Mucosa of descending colon (tissue), 3 donors: ENCODE data around the gene DLST. TPM values are rescaled to one million over a fixed set of nuclear protein-coding genes. Genes with fewer than 3 reads are reported as not detected.

Source experiments
- ATAC-seq: fragments of 200-7000 bp; cut with Tn5 transposase; one replicate; pipeline ENCODE4 v1.9.1; 2020; ENCODE audit warnings: mild to moderate bottlenecking, moderate library complexity
- DNase-seq, 3 donors: peaks; one replicate each; pipeline ENCODE4 v3.0.0-alpha.2; 2020
- H3K36me3 ChIP-seq: fragments of 200-600 bp; one replicate; pipeline ENCODE4 v1.8.0; 2021; ENCODE audit warnings: low read depth, mild to moderate bottlenecking
- H3K4me1 ChIP-seq: fragments of 200-600 bp; one replicate; pipeline ENCODE4 v1.8.0; 2021; ENCODE audit warnings: low read depth, mild to moderate bottlenecking
- H3K4me3 ChIP-seq: fragments of 200-600 bp; one replicate; pipeline ENCODE4 v1.8.0; 2021; ENCODE audit warnings: mild to moderate bottlenecking
- H3K9me3 ChIP-seq: fragments of 200-600 bp; one replicate; pipeline ENCODE4 v1.8.0; 2021; ENCODE audit warnings: mild to moderate bottlenecking
- intact Hi-C, 2 donors: fragments of 100-400 bp; cut with DNase I in 1 of 2; cut with micrococcal nuclease in 1 of 2; formaldehyde crosslinking; loops; one replicate each; pipeline versions ENCODE4 v1.11.0 to v1.11.1; 2022; cut with DNase I, micrococcal nuclease
- total RNA-seq, 3 donors: library from RNA; stranded (reverse); fragmentation: NEBNext Ultra II Directional in 2 of 3; extraction: Animal tissue kit (Norgen Biotek cat#: 25700) in 2 of 3; gene quantifications; one replicate each; pipeline versions ENCODE4 v1.2.1 to v1.2.4, GENCODE V29; 2021 to 2023
- TF ChIP-seq, protein P1 (sequence below): fragments of 200-600 bp; IDR thresholded peaks from one replicate; pipeline ENCODE4 v1.8.0; 2022; ENCODE audit warnings: antibody characterized with exemption, mild to moderate bottlenecking
- donor health status: DM: no; HTN: no; CAD: no; lungs with moderate emphysema.
- donor health status: DM: no; HTN: no; CAD: no.
- donor health status: DM: no; HTN: yes; CAD: no.

Gene DLST
- total RNA-seq, 3 donors from 2014 or later: 106 to 125 (median 121) TPM

DNA sequence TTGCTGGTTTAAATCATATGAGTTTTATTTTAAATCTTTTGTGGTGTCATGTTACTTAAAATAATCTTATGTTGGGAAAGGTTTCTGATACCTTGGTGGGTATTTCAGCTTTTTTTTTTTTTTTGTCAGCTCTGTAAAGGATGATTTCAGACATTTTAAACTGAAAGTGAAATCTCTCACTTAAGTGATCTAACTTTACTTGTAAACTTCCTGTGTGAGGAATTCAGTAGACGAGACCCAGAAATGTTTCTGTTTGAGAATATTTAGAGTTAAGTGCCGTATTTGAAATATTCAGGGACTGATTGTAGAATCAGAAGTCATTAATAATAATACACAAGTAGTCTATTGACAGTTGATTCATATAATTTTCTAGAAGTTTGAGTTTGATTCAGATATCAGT, 43.5 kb upstream of the DLST start:
- H3K4me3 ChIP-seq: no peak overlapping the region
- intact Hi-C loops: no loop called here
- no peaks in the 10 kb centered on the region for H3K9me3 ChIP-seq
- TF ChIP-seq, protein P1, sequence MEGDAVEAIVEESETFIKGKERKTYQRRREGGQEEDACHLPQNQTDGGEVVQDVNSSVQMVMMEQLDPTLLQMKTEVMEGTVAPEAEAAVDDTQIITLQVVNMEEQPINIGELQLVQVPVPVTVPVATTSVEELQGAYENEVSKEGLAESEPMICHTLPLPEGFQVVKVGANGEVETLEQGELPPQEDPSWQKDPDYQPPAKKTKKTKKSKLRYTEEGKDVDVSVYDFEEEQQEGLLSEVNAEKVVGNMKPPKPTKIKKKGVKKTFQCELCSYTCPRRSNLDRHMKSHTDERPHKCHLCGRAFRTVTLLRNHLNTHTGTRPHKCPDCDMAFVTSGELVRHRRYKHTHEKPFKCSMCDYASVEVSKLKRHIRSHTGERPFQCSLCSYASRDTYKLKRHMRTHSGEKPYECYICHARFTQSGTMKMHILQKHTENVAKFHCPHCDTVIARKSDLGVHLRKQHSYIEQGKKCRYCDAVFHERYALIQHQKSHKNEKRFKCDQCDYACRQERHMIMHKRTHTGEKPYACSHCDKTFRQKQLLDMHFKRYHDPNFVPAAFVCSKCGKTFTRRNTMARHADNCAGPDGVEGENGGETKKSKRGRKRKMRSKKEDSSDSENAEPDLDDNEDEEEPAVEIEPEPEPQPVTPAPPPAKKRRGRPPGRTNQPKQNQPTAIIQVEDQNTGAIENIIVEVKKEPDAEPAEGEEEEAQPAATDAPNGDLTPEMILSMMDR: no peak
- DNase-seq (no peak), ATAC-seq (no peak)
- H3K4me1 ChIP-seq: no peaks in the 10 kb centered on the region
- H3K36me3 ChIP-seq: no peaks in the 10 kb centered on the region

DNA sequence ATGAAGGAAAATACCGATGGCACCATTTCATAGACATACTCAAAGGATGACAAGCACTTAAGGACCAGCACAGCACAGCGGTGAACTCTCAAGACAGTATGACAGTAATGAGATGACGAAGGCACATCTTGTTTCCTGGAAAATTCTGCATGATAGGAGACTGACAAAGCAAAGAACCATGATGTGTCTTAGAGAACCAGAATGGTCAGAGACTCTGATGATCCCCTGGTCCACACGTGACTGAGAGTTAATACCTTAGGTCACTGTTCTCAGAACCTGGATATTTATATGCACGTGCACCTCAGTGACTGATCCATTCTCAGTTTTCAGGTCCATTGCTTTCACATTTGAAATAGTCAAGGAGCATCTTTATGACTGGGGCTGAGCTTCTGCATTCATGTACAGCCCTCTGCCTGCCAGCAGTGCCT, 41.1 kb upstream of the DLST start:
- intact Hi-C loops: no loop called here
- ATAC-seq (peak; percentile 35), DNase-seq (no peak)
- Histone ChIP-seq H3K4me1 (no peaks in the 10 kb centered on the region), H3K36me3 (no peaks in the 10 kb centered on the region), H3K9me3 (no peaks in the 10 kb centered on the region), H3K4me3 (no peak overlapping the region)
- TF ChIP-seq, protein P1: no peak

DNA sequence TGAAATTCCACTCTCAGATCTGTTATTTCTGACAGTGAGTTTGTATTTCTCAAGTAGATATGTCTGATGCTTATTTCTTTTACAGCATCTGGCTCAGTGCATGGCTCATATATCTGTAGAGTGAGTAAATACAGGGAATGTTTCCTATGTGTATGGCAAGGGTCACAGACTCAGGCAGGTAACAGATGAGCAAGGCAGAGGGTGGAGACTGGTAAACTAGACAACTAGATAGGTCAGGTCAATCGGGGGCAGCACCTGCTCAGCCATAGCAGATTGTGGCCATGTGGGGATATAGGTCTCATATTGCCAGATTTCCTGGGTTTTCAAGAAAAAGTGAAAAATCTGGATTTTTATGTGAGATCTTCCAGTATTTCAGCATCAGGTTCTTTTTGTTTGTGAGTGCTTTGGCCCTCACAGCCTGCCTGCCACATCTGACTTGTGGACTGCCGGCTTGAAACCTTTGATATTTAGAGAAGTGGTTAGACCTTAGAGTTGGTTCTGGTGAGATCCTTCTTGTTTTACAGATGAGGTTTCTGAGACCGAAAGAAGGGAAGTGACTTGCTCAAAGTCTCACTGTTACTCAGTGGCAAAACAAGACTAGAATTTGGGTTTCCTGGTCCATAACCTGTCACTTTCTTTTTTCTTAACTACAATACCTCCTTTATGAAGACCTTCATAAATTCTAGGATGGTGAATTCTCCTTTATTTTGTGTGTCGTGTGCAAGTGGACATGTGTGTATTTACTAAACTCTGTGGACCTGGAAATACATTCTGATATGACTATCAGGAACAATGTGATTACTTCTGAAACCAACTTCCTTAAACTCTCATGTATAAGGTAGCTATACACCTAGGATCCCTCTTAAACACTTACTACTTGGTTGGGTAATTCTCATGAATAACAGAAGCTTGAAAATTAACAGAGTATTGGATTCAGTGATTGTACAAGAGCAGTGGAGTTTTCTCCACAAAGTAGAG, 40.2 kb upstream of the DLST start:
- H3K9me3 ChIP-seq: no peaks in the 10 kb centered on the region
- TF ChIP-seq, protein P1: no peak
- no peaks in the 10 kb centered on the region for H3K36me3 ChIP-seq
- no peak for DNase-seq
- intact Hi-C loops: no loop called here
- H3K4me3 ChIP-seq: no peak overlapping the region
- ATAC-seq: peak; percentile 68
- H3K4me1 ChIP-seq: no peaks in the 10 kb centered on the region

DNA sequence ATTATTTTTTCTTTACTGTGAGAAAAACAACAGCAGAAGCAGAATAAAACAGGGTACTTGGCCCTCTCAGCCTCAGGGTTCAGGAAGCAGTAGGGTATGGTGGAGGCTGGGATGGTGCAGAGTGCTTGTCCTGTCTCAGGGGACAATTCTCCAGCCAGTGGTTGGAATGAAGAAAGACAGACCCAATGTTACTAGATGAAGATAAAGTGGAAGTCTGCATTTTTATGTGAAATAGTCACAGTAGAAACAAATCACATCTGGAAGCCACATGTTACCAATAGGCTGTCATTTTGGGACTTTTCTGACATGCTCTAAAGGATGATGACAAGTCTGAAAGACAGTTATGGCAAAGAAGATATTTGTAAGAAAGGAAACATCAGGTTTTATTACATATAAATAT, 38.1 kb upstream of the DLST start:
- ATAC-seq (no peak), DNase-seq (no peak)
- no peaks in the 10 kb centered on the region for H3K4me1 ChIP-seq
- TF ChIP-seq, protein P1: no peak
- intact Hi-C loops: no loop called here
- no peaks in the 10 kb centered on the region for H3K9me3 ChIP-seq
- H3K4me3 ChIP-seq: no peak overlapping the region
- H3K36me3 ChIP-seq: no peaks in the 10 kb centered on the region

DNA sequence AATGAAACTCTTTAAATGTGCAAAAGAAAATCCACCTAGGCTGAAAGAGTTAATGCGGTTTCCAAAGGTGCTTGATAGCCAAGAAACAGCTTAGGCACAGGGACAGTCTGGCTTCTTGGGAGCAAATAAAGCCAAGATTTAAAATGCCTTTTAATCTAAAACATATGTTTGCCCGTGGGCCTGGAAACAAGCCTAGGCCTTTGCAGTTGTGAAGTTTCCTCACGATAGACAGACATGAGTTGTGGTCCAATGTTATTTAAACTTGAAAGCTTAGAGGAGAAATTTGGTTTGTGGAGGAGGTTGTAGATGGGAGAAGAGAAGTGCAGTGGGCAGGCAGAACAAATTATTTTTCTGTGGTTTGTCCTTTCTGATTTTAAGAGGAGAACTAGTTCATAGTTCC, 35.5 kb upstream of the DLST start:
- H3K4me1 ChIP-seq: no peaks in the 10 kb centered on the region
- intact Hi-C loops: no loop called here
- ATAC-seq: no peak

More for the DNA sequence above, 35.5 kb upstream of the DLST start:
- H3K36me3 ChIP-seq: no peaks in the 10 kb centered on the region
- H3K9me3 ChIP-seq: no peaks in the 10 kb centered on the region
- no peak for DNase-seq
- H3K4me3 ChIP-seq: no peak overlapping the region
- TF ChIP-seq, protein P1: no peak
